Smooth muscle cell (in vitro differentiated cells): Measurements from ENCODE around the gene KRT78. TPM values are rescaled to one million over a fixed set of nuclear protein-coding genes. Genes with fewer than 3 reads are reported as not detected.
A peak's percentile ranks its signal among the peaks of the same experiment; 100 is the strongest.

ENCODE experiments used
- DNase-seq: peaks from one replicate; lab custom pipeline; 2025; ENCODE audit not compliant: unreplicated experiment; lab: John Stamatoyannopoulos, UW
- H2AFZ ChIP-seq: fragments of 200-600 bp; sonication (generic); 2 replicates; pipeline ENCODE4 v1.6.0; 2016; ENCODE audit warnings: antibody characterized with exemption, low read depth, mild to moderate bottlenecking
- H3F3A ChIP-seq: fragments of 200-600 bp; sonication (generic); 2 replicates; pipeline ENCODE4 v1.6.0; 2017; ENCODE audit warnings: antibody characterized with exemption, low read depth
- H3K27ac ChIP-seq: fragments of 200-600 bp; sonication (generic); 2 replicates; pipeline ENCODE4 v1.5.1; 2016; ENCODE audit warnings: low read depth, mild to moderate bottlenecking
- H3K27me3 ChIP-seq: fragments of 200-600 bp; sonication (generic); 2 replicates; pipeline ENCODE4 v1.6.1; 2016; ENCODE audit warnings: low read depth, mild to moderate bottlenecking
- H3K36me3 ChIP-seq: fragments of 200-600 bp; sonication (generic); 2 replicates; pipeline ENCODE4 v1.5.1; 2016; ENCODE audit warnings: low read depth
- H3K4me1 ChIP-seq: fragments of 200-600 bp; sonication (generic); 2 replicates; pipeline ENCODE4 v1.5.1; 2016; ENCODE audit warnings: low read depth
- H3K4me2 ChIP-seq: fragments of 200-600 bp; sonication (generic); 2 replicates; pipeline ENCODE4 v1.6.0; 2016; ENCODE audit warnings: mild to moderate bottlenecking
- H3K4me3 ChIP-seq: fragments of 200-600 bp; sonication (generic); 2 replicates; pipeline ENCODE4 v1.5.1; 2016; ENCODE audit warnings: mild to moderate bottlenecking
- H3K79me2 ChIP-seq: fragments of 200-600 bp; sonication (generic); 2 replicates; pipeline ENCODE4 v1.6.0; 2016; ENCODE audit warnings: low read depth, mild to moderate bottlenecking
- H3K9ac ChIP-seq: fragments of 200-600 bp; sonication (generic); 2 replicates; pipeline ENCODE4 v1.6.0; 2016; ENCODE audit warnings: low read depth
- H3K9me3 ChIP-seq: fragments of 200-600 bp; sonication (generic); replicated peaks from 2 replicates; pipeline ENCODE4 v1.5.1; 2016; ENCODE audit warnings: low read depth
- H4K20me1 ChIP-seq: fragments of 200-600 bp; sonication (generic); 2 replicates; pipeline ENCODE4 v1.6.0; 2016; ENCODE audit warnings: low read depth
- CTCF ChIP-seq: fragments of 200-600 bp; sonication (generic); IDR thresholded peaks from 2 replicates; pipeline ENCODE4 v1.5.1; 2017; ENCODE audit warnings: borderline replicate concordance, mild to moderate bottlenecking, antibody characterized with exemption; ENCODE audit not compliant: insufficient read depth, poor library complexity, severe bottlenecking
- WGBS: methylation state at CpG from one replicate; pipeline ENCODE4 v1.1.7; 2016; ENCODE audit warnings: low lambda C conversion rate; 5-methylcytosine and 5-hydroxymethylcytosine counted together
- polyA plus RNA-seq: library from polyadenylated mRNA; unstranded; fragments of >200 nt; fragmentation: Nextera tagmentation; extraction: Ambion mirVana; gene quantifications from 2 replicates; pipeline ENCODE4 v1.2.1, GENCODE V29; 2016
- total RNA-seq: library from RNA; depleted of rRNA; stranded (reverse); fragments of >200 nt; gene quantifications from 2 replicates; pipeline ENCODE4 v1.2.3, GENCODE V29; 2014

Gene KRT78
- total and polyA plus RNA-seq, 2 experiments from 2014 or later: 1.6 to 2.7 TPM

- no peaks in the 10 kb centered on the region for H4K20me1 ChIP-seq
- H2AFZ ChIP-seq: peak overlapping the region; percentile 60
- 80% methylated on average over 17 of the region's 17 CpGs for WGBS
- no peak overlapping the region for H3K27ac ChIP-seq
- no peak overlapping the region for H3K9ac ChIP-seq
- peaks cover 10% of the 10 kb centered on the region for H3K4me1 ChIP-seq
- H3K27me3 ChIP-seq: no peaks in the 10 kb centered on the region
- peaks cover 9% of the 10 kb centered on the region for H3F3A ChIP-seq
- no peak for DNase-seq
- peak overlapping the region; percentile 84 for H3K4me2 ChIP-seq
- H3K36me3 ChIP-seq: no peaks in the 10 kb centered on the region
- no peaks in the 10 kb centered on the region for H3K79me2 ChIP-seq
- TF ChIP-seq CTCF: no peak
- peak overlapping the region; percentile 38 for H3K4me3 ChIP-seq
- no peaks in the 10 kb centered on the region for H3K9me3 ChIP-seq
Observed at GRCh38 chr12:52878507-52879393, 30.0 kb upstream of the KRT78 start.

DNA sequence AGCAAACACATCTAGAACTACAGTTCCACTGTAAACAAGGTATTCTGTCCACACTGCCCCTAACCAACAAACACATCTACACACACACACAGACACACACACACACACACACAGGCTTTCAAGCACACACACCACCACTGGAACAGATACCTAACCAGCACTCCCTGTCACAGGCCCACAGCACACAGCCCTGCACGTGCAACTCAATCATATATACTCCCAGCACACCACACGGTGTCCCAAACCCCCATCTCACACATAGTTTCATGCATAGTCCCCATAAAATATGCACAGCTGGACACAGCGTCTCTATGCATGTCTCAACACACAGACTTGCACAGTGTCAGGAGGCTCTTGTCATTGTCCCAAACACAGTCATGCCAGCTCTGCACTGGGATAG lies 28.4 kb upstream of the KRT78 start:
- peaks cover 13% of the 10 kb centered on the region for H3K4me1 ChIP-seq
- H3K27ac ChIP-seq: no peak overlapping the region
- no peak overlapping the region for H2AFZ ChIP-seq
- H3K79me2 ChIP-seq: no peaks in the 10 kb centered on the region
- H4K20me1 ChIP-seq: no peaks in the 10 kb centered on the region
- H3K9me3 ChIP-seq: no peaks in the 10 kb centered on the region
- TF ChIP-seq CTCF: no peak
- H3K4me3 ChIP-seq: no peak overlapping the region
- H3K9ac ChIP-seq: no peak overlapping the region
- peaks cover 9% of the 10 kb centered on the region for H3F3A ChIP-seq
- no peaks in the 10 kb centered on the region for H3K27me3 ChIP-seq
- H3K4me2 ChIP-seq: no peak overlapping the region
- DNase-seq: no peak
- WGBS: 38% methylated on average over 3 of the region's 3 CpGs
- H3K36me3 ChIP-seq: no peaks in the 10 kb centered on the region

DNA sequence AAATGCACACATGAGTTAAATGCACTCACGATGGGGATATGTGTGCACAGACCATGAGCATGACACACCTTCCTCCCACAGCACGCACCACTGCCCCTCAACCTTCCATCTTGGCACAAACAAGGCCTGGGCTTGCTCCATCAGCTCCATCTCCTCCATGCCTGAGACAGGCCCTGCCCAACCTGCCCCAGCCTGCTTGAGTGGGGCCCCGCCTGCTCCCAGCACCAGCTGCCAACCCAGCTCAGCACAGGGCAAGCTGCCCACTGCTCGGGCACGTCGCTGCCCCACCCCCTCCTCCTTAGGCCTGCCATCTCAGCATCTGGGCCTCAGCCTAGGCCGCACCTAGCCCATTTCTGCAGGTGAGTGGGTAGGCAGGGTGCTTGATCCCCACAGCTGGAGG lies 27.6 kb upstream of the KRT78 start:
- Histone ChIP-seq H4K20me1 (no peaks in the 10 kb centered on the region), H3K4me3 (no peak overlapping the region), H3F3A (peaks cover 13% of the 10 kb centered on the region), H3K27me3 (no peaks in the 10 kb centered on the region), H3K4me1 (peaks cover 13% of the 10 kb centered on the region), H3K27ac (no peak overlapping the region), H3K9ac (no peak overlapping the region), H3K79me2 (no peaks in the 10 kb centered on the region), H3K4me2 (no peak overlapping the region), H3K36me3 (no peaks in the 10 kb centered on the region), H3K9me3 (no peaks in the 10 kb centered on the region), H2AFZ (no peak overlapping the region)
- WGBS: 98% methylated on average over 7 of the region's 7 CpGs
- no peak for DNase-seq
- TF ChIP-seq CTCF: no peak
